HG03135 (cell line): ENCODE measurements around the gene COL6A2.

Source experiments
- ATAC-seq: cut with Tn5 transposase; IDR thresholded peaks from one replicate; pipeline ENCODE4 v1.9.1; 2021; ENCODE audit warnings: mild to moderate bottlenecking, moderate library complexity; ENCODE audit not compliant: unreplicated experiment

The COL6A2 gene

GRCh38 chr21:46111857-46112724 lies 14.2 kb downstream of the COL6A2 start:
- no peak for ATAC-seq

- ATAC-seq, result no peak
These were observed 14.9 kb downstream of the COL6A2 start for GRCh38 chr21:46112725-46113215.

GRCh38 chr21:46113497-46114176 lies 15.7 kb downstream of the COL6A2 start:
- no peak for ATAC-seq

- no peak for ATAC-seq
These were observed 17.1 kb downstream of the COL6A2 start for GRCh38 chr21:46114963-46115362.

- no peak for ATAC-seq
These were observed 17.7 kb downstream of the COL6A2 start for GRCh38 chr21:46115441-46116188.

GRCh38 chr21:46116189-46116775 lies 18.4 kb downstream of the COL6A2 start:
- no peak for ATAC-seq

- no peak for ATAC-seq
These were observed 19.1 kb downstream of the COL6A2 start for GRCh38 chr21:46116776-46117585.

GRCh38 chr21:46117586-46118315 lies 19.8 kb downstream of the COL6A2 start:
- no peak for ATAC-seq

GRCh38 chr21:46118316-46119143 lies 20.6 kb downstream of the COL6A2 start:
- no peak for ATAC-seq

- no peak for ATAC-seq
These were observed 21.3 kb downstream of the COL6A2 start for GRCh38 chr21:46119144-46119636.

- ATAC-seq, result no peak
These were observed 21.8 kb downstream of the COL6A2 start for GRCh38 chr21:46119637-46120271.

GRCh38 chr21:46120301-46121285 lies 22.7 kb downstream of the COL6A2 start:
- no peak for ATAC-seq

GRCh38 chr21:46121286-46122221 lies 23.6 kb downstream of the COL6A2 start:
- no peak for ATAC-seq

- no peak for ATAC-seq
These were observed 24.3 kb downstream of the COL6A2 start for GRCh38 chr21:46122237-46122671.
